BE2C (cell line): ENCODE results near the gene CCDC88C.

Experiments
- DNase-seq: peaks from one replicate; pipeline ENCODE4 v3.0.0-alpha.2; 2020
- H3K27me3 ChIP-seq: fragments of 250-450 bp; sonication (Bioruptor Pico); 2 replicates; pipeline ENCODE4 v1.5.1; 2020; ENCODE audit warnings: mild to moderate bottlenecking
- H3K36me3 ChIP-seq: fragments of 250-450 bp; sonication (Bioruptor Pico); 2 replicates; pipeline ENCODE4 v1.5.1; 2020; ENCODE audit warnings: mild to moderate bottlenecking
- H3K4me1 ChIP-seq: fragments of 250-450 bp; sonication (Bioruptor Pico); 2 replicates; pipeline ENCODE4 v1.5.1; 2020
- H3K4me3 ChIP-seq: 2 replicates; pipeline ENCODE4 v1.5.1; 2011; ENCODE audit warnings: low read depth, low read length
- H3K9me3 ChIP-seq: fragments of 250-450 bp; sonication (Bioruptor Pico); 2 replicates; pipeline ENCODE4 v1.5.1; 2020
- TF ChIP-seq, protein P1 (sequence below): IDR thresholded peaks from 2 replicates; pipeline ENCODE4 v1.5.1; 2012; ENCODE audit warnings: mild to moderate bottlenecking, low read depth, low read length

CCDC88C gene

GRCh38 chr14:91235841-91236240, 181.8 kb downstream of the CCDC88C start:
- no peaks in the 10 kb centered on the region for H3K36me3 ChIP-seq
- TF ChIP-seq, protein P1, sequence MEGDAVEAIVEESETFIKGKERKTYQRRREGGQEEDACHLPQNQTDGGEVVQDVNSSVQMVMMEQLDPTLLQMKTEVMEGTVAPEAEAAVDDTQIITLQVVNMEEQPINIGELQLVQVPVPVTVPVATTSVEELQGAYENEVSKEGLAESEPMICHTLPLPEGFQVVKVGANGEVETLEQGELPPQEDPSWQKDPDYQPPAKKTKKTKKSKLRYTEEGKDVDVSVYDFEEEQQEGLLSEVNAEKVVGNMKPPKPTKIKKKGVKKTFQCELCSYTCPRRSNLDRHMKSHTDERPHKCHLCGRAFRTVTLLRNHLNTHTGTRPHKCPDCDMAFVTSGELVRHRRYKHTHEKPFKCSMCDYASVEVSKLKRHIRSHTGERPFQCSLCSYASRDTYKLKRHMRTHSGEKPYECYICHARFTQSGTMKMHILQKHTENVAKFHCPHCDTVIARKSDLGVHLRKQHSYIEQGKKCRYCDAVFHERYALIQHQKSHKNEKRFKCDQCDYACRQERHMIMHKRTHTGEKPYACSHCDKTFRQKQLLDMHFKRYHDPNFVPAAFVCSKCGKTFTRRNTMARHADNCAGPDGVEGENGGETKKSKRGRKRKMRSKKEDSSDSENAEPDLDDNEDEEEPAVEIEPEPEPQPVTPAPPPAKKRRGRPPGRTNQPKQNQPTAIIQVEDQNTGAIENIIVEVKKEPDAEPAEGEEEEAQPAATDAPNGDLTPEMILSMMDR = no peak

DNA sequence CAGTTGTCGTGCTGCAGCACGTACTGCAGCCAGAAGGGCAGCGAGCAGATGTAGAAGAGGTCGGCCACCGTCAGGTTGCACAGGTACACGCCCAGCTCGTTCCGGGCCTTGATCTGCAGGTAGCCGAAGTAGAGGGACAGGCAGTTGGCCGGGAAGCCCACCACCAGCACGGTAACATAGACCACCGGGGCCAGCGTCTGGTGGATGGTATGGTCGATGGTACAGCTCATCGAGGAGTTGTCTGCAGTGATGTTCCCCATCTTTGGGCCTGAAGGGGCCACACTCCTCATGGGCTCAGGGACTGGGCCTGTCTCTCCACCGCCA, 182.9 kb downstream of the CCDC88C start:
- Histone ChIP-seq H3K36me3 (no peaks in the 10 kb centered on the region), H3K4me1 (no peaks in the 10 kb centered on the region), H3K9me3 (no peaks in the 10 kb centered on the region), H3K27me3 (no peaks in the 10 kb centered on the region), H3K4me3 (no peak overlapping the region)
- DNase-seq = no peak
- TF ChIP-seq, protein P1 = no peak

More at GRCh38 chr14:91235841-91236240, 181.8 kb downstream of the CCDC88C start:
- Histone ChIP-seq H3K4me1 (no peaks in the 10 kb centered on the region), H3K4me3 (no peak overlapping the region), H3K9me3 (no peaks in the 10 kb centered on the region), H3K27me3 (no peaks in the 10 kb centered on the region)
- no peak for DNase-seq

- Histone ChIP-seq H3K27me3 (no peaks in the 10 kb centered on the region), H3K4me1 (no peaks in the 10 kb centered on the region), H3K4me3 (no peak overlapping the region), H3K36me3 (no peaks in the 10 kb centered on the region), H3K9me3 (no peaks in the 10 kb centered on the region)
- TF ChIP-seq, protein P1 = no peak
- no peak for DNase-seq
Measured at GRCh38 chr14:91233936-91234790, 183.5 kb downstream of the CCDC88C start.

GRCh38 chr14:91232603-91233002, 185.0 kb downstream of the CCDC88C start:
- no peaks in the 10 kb centered on the region for H3K9me3 ChIP-seq
- H3K36me3 ChIP-seq = no peaks in the 10 kb centered on the region
- TF ChIP-seq, protein P1 = no peak
- H3K27me3 ChIP-seq = no peaks in the 10 kb centered on the region
- H3K4me1 ChIP-seq = no peaks in the 10 kb centered on the region
- no peak overlapping the region for H3K4me3 ChIP-seq
- no peak for DNase-seq

DNA sequence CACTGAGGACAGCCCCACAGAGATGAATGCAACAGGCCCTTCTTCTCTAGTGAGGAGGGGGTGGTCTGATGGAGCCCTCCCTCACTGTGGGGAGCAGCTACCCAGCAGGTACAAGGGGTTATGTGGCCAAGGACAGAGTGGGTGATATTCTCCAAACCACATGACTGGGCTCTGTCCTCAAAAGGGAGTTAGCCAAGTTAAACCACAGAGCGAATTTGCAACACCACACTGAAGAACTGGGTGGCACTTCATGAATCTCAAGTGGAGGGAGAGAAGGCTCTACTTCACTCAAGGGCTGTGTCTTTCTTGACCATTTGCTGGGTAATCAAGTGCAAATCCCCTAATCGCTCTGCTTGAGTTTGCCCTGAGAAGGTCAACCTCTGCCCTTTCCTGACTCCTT, 185.6 kb downstream of the CCDC88C start:
- Histone ChIP-seq H3K4me3 (no peak overlapping the region), H3K36me3 (no peaks in the 10 kb centered on the region), H3K27me3 (no peaks in the 10 kb centered on the region), H3K9me3 (no peaks in the 10 kb centered on the region), H3K4me1 (no peaks in the 10 kb centered on the region)
- TF ChIP-seq, protein P1 = no peak
- DNase-seq = no peak

DNA sequence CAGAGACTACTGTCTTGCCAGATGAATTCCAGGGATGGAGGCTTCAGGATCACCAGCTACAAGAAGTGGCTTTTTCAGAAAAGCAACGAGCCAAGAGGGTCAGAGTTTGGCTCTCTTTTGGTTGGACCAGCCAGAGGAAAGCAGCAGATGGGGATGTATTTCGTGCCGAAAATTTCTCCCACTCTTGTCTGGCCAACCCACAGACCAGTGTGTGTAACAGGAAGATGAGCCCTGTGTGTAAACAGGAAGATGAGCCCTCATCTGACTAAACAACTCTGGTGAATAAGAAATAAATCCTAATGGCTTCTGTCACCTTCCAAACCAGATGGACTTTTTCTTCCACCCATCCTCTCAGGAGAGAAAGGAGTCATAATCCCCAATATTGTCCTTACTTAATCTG, 186.2 kb downstream of the CCDC88C start:
- DNase-seq = no peak
- H3K36me3 ChIP-seq = no peaks in the 10 kb centered on the region
- H3K4me3 ChIP-seq = no peak overlapping the region
- TF ChIP-seq, protein P1 = no peak
- H3K27me3 ChIP-seq = no peaks in the 10 kb centered on the region
- no peaks in the 10 kb centered on the region for H3K4me1 ChIP-seq
- no peaks in the 10 kb centered on the region for H3K9me3 ChIP-seq
